CD4-positive, alpha-beta T cell (primary cell): ENCODE measurements around the gene KCNMB1. TPM values are rescaled to one million over a fixed set of nuclear protein-coding genes. Genes with fewer than 3 reads are reported as not detected.

ENCODE experiments used
- ATAC-seq: fragments of 200-7000 bp; cut with Tn5 transposase; one replicate; pipeline ENCODE4 v1.10.0; 2022; ENCODE audit warnings: mild to moderate bottlenecking; ENCODE audit not compliant: poor library complexity
- CTCF ChIA-PET: fragments of 350-600 bp; sonication (Branson Sonifier 250); formaldehyde crosslinking; loops from one replicate; lab custom pipeline; 2021; ENCODE audit warnings: antibody characterized with exemption, inconsistent platforms; lab: Charles Lee
- POLR2A ChIA-PET: fragments of 350-600 bp; sonication (Branson Sonifier 250); formaldehyde crosslinking; loops from one replicate; lab custom pipeline; 2021; ENCODE audit warnings: antibody characterized with exemption, inconsistent platforms; lab: Charles Lee
- DNase-seq, 14 experiments: peaks; one replicate each; pipeline ENCODE4 v3.0.0-alpha.2; 2013 to 2020; ENCODE audit warnings: mixed read lengths in 2 of 14
- H3K27ac ChIP-seq, 2 donors: one replicate each; pipeline versions ENCODE4 v1.5.1 to v1.7.0; 2013; ENCODE audit warnings: low read length in 2 of 2, low read depth in 1 of 2, mild to moderate bottlenecking in 1 of 2
- H3K27me3 ChIP-seq, 2 experiments: 1 replicate in 1 of 2; 2 replicates in 1 of 2; pipeline versions ENCODE4 v1.6.1 to v1.7.0; 2013; ENCODE audit warnings: low read length in 2 of 2, control low read depth in 1 of 2, mild to moderate bottlenecking in 1 of 2, moderate library complexity in 1 of 2; ENCODE audit not compliant: insufficient read depth in 2 of 2, control insufficient read depth in 1 of 2
- H3K36me3 ChIP-seq: one replicate; pipeline ENCODE4 v1.6.1; 2013; ENCODE audit warnings: low read length, control low read depth; ENCODE audit not compliant: insufficient read depth
- H3K4me1 ChIP-seq: one replicate; pipeline ENCODE4 v1.6.1; 2013; ENCODE audit warnings: low read length, control low read depth; ENCODE audit not compliant: insufficient read depth
- H3K4me3 ChIP-seq: one replicate; pipeline ENCODE4 v1.5.1; 2013; ENCODE audit warnings: mild to moderate bottlenecking, low read length, moderate library complexity
- H3K9me3 ChIP-seq, 2 experiments: 1 replicate in 1 of 2; 2 replicates in 1 of 2; pipeline versions ENCODE4 v1.6.1 to v1.7.0; 2013; ENCODE audit warnings: low read length in 2 of 2, mild to moderate bottlenecking in 2 of 2, control low read depth in 1 of 2, moderate library complexity in 1 of 2; ENCODE audit not compliant: control insufficient read depth in 1 of 2, insufficient read depth in 1 of 2
- H3K27ac Mint-ChIP-seq: one replicate; pipeline ENCODE4 v1.8.0; 2020; ENCODE audit warnings: mixed read lengths
- H3K27me3 Mint-ChIP-seq: one replicate; pipeline ENCODE4 v1.8.0; 2021; ENCODE audit warnings: mixed read lengths
- H3K36me3 Mint-ChIP-seq: one replicate; pipeline ENCODE4 v1.8.0; 2021; ENCODE audit warnings: low read depth, mixed read lengths
- H3K4me1 Mint-ChIP-seq: one replicate; pipeline ENCODE4 v1.8.0; 2021; ENCODE audit warnings: low read depth, mixed read lengths
- H3K4me3 Mint-ChIP-seq: one replicate; pipeline ENCODE4 v1.8.0; 2020; ENCODE audit warnings: mild to moderate bottlenecking, mixed read lengths
- H3K9me3 Mint-ChIP-seq: one replicate; pipeline ENCODE4 v1.8.0; 2020; ENCODE audit warnings: mixed read lengths
- CTCF ChIP-seq: fragments of 200-600 bp; IDR thresholded peaks from one replicate; pipeline ENCODE4 v1.8.0; 2022; ENCODE audit warnings: antibody characterized with exemption, mild to moderate bottlenecking
- intact Hi-C, 2 experiments: fragments of 100-400 bp; cut with DNase I in 1 of 2; cut with micrococcal nuclease in 1 of 2; formaldehyde crosslinking; loops; one replicate each; pipeline versions ENCODE4 v1.15.1 to v1.9.0; 2023 to 2025; cut with DNase I, micrococcal nuclease
- total RNA-seq, 174 experiments: library from RNA in 2 of 174; stranded (reverse) in 2 of 174; gene quantifications; one replicate each; pipeline ENCODE4 v1.2.3 and lab custom pipeline; 2021 to 2026

The KCNMB1 gene
- total RNA-seq, 2 experiments from 2014 or later: 0.06 to 0.11 TPM

GRCh38 chr5:170393958-170394357 lies 4.8 kb upstream of the KCNMB1 start:
- no peaks in the 10 kb centered on the region for H3K36me3 ChIP-seq
- no peak overlapping the region for H3K4me3 ChIP-seq
- Mint-ChIP-seq H3K4me1 (peaks cover 15% of the 10 kb centered on the region), H3K27me3 (no peaks in the 10 kb centered on the region), H3K36me3 (no peaks in the 10 kb centered on the region), H3K27ac (peak overlapping the region; percentile 16), H3K9me3 (no peaks in the 10 kb centered on the region), H3K4me3 (peak overlapping the region; percentile 49)
- H3K9me3 ChIP-seq: no peaks in the 10 kb centered on the region
- CTCF ChIA-PET: interaction anchor here (1.1 kb wide), 1 partner anchor 10 kb away, joined by 3 read pairs; no protein-coding TSS in a partner anchor
- no peak overlapping the region for H3K27ac ChIP-seq
- intact Hi-C loops: no loop called here
- H3K4me1 ChIP-seq: peaks cover 18% of the 10 kb centered on the region
- H3K27me3 ChIP-seq: no peaks in the 10 kb centered on the region
- ATAC-seq: no peak
- POLR2A ChIA-PET: no interaction called here
- no peak for TF ChIP-seq CTCF
- peak in 2 of 14 experiments; percentile 24 to 31 for DNase-seq

GRCh38 chr5:170393235-170393634 lies 4.1 kb upstream of the KCNMB1 start:
- no peaks in the 10 kb centered on the region for H3K36me3 ChIP-seq
- Mint-ChIP-seq H3K4me1 (peaks cover 15% of the 10 kb centered on the region), H3K4me3 (peak overlapping the region; percentile 50), H3K36me3 (no peaks in the 10 kb centered on the region), H3K27ac (peak overlapping the region; percentile 16), H3K27me3 (no peaks in the 10 kb centered on the region), H3K9me3 (no peaks in the 10 kb centered on the region)
- no peaks in the 10 kb centered on the region for H3K9me3 ChIP-seq
- H3K4me1 ChIP-seq: peaks cover 21% of the 10 kb centered on the region
- no peak overlapping the region for H3K27ac ChIP-seq
- intact Hi-C loops: no loop called here
- ATAC-seq (peak; percentile 55), DNase-seq (peak in 11 of 14 experiments; percentile 5 to 68 (median 32))
- no peak overlapping the region for H3K4me3 ChIP-seq
- no peak for TF ChIP-seq CTCF
- POLR2A ChIA-PET: no interaction called here
- CTCF ChIA-PET: no interaction called here
- no peaks in the 10 kb centered on the region for H3K27me3 ChIP-seq

GRCh38 chr5:170390472-170390871 lies 1.3 kb upstream of the KCNMB1 start:
- H3K27ac Mint-ChIP-seq: no peak overlapping the region
- H3K27me3 ChIP-seq: no peaks in the 10 kb centered on the region
- ChIA-PET CTCF (no interaction called here), POLR2A (no interaction called here)
- TF ChIP-seq CTCF: no peak
- peaks cover 15% of the 10 kb centered on the region for H3K4me1 Mint-ChIP-seq
- intact Hi-C loops: no loop called here
- H3K4me3 Mint-ChIP-seq: no peak overlapping the region
- no peaks in the 10 kb centered on the region for H3K36me3 Mint-ChIP-seq
- H3K27ac ChIP-seq: no peak overlapping the region
- no peaks in the 10 kb centered on the region for H3K9me3 ChIP-seq
- H3K4me3 ChIP-seq: no peak overlapping the region
- H3K4me1 ChIP-seq: peaks cover 21% of the 10 kb centered on the region
- DNase-seq (no peak), ATAC-seq (no peak)
- no peaks in the 10 kb centered on the region for H3K36me3 ChIP-seq
- no peaks in the 10 kb centered on the region for H3K9me3 Mint-ChIP-seq
- H3K27me3 Mint-ChIP-seq: peaks cover 8% of the 10 kb centered on the region
